CD4-positive, alpha-beta T cell treated with Interleukin-17A for 4 hours (primary cell): Measurements from ENCODE around the gene MITF.

Source experiments
- DNase-seq: peaks from one replicate; pipeline ENCODE4 v3.0.0-alpha.2; 2020; ENCODE audit warnings: mixed read lengths

Gene MITF, protein sequence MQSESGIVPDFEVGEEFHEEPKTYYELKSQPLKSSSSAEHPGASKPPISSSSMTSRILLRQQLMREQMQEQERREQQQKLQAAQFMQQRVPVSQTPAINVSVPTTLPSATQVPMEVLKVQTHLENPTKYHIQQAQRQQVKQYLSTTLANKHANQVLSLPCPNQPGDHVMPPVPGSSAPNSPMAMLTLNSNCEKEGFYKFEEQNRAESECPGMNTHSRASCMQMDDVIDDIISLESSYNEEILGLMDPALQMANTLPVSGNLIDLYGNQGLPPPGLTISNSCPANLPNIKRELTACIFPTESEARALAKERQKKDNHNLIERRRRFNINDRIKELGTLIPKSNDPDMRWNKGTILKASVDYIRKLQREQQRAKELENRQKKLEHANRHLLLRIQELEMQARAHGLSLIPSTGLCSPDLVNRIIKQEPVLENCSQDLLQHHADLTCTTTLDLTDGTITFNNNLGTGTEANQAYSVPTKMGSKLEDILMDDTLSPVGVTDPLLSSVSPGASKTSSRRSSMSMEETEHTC

GRCh38 chr3:69739204-69740102, at the start of gene MITF:
MITF (plus strand) TSS chr3:69739464; CDS start chr3:69739598, 134 bp downstream.
- no peak for DNase-seq

DNA sequence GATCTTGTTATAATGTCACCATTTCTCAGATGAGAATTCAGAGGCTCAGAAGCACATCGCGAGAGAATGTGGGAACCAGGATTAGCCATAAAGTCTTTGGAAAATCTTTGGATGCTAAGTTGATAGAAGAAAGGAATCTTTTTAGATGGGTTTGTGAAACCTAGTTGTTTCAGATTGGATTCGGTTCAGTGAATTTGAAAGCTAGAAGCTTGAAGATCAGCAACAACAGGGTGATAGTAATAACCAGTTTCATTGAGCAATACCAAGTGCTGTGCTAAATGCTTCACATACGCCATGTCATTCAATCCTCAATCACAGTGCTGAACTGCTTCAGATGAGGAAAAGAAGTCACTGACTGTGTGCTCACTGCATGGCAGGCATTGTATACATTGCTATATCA, 47.4 kb upstream of the MITF start:
- no peak for DNase-seq

- DNase-seq, result no peak
Observed at GRCh38 chr3:69692761-69693160, 46.5 kb upstream of the MITF start.

DNA sequence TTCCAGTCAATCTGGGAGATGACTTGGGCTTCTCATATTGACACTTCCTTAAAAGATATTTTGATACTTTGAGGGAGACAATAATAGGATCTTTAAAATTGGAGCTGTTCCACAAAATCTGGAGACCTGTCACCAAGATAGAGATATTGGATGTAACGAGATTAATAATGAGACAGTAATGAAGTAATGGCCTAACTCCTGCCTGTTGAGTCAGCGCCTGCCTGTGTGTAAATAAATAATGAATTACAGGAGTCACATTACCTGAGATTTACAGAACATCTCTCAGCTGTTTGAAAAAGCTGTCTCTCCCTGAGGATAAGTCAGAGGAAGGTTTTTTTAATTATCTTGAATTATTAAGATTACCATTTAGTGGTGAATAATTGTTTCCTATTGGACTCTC, 43.8 kb upstream of the MITF start:
- DNase-seq, result no peak

DNA sequence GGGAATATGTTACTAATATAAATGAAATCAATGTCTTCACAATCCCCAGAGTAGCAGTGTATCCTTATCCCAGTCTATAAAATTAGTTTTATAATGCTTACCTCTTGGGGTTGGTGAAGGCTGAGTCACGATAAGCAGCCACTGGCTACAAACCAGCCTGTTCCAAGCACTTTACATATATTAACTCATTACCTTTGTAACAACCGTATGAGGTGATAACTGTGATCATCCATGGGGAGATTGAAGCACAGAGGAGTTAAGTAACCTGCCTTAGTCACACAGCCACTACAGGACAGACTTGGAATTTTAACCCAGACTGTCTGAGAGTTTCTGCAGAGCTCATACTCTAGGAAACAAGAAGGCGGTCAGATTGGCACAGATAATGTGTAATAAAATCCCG, 43.3 kb upstream of the MITF start:
- no peak for DNase-seq

- DNase-seq, result no peak
Observed at GRCh38 chr3:69696367-69696766, 42.9 kb upstream of the MITF start.

DNA sequence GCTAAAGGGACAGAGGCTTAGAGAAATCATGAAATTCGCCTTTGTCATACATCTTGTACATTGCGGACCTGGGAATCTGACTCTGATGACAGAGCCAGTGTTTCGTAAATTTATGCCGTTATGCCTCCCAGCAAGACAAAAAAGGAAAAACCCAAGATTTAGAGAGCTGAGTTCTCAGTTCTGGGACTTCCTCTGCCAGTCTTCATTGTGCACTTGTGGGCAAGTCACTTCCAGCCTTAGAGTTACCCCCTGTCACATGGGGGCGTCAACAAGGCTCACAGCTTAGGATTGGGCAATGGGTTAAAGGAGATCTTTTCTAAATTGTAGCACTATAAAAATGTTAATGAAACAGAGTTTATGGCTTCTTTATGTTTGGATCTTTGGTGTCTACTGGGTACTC, 41.9 kb upstream of the MITF start:
- DNase-seq, result no peak

DNA sequence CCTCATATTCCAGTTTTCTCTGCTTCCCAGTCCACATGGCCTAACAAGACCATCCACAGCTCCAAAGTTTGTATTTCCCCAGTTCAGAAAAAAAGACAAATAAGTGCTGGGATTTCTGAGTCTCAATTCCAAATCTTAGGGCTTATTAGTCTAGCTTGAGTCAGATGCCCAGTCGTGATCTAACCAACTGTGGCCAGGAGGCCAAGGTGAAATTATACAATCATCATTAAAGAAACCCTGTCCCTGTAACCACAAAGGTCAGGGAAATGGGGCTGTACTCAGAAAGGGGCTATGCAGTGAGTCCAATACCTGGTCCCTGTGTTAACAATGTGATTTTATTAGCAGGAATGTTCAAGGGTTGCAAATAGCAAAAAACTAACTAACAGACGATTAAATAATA, 40.5 kb upstream of the MITF start:
- DNase-seq, result no peak

GRCh38 chr3:69699183-69699582, 40.1 kb upstream of the MITF start:
- no peak for DNase-seq

GRCh38 chr3:69700949-69701348, 38.3 kb upstream of the MITF start:
- no peak for DNase-seq

DNA sequence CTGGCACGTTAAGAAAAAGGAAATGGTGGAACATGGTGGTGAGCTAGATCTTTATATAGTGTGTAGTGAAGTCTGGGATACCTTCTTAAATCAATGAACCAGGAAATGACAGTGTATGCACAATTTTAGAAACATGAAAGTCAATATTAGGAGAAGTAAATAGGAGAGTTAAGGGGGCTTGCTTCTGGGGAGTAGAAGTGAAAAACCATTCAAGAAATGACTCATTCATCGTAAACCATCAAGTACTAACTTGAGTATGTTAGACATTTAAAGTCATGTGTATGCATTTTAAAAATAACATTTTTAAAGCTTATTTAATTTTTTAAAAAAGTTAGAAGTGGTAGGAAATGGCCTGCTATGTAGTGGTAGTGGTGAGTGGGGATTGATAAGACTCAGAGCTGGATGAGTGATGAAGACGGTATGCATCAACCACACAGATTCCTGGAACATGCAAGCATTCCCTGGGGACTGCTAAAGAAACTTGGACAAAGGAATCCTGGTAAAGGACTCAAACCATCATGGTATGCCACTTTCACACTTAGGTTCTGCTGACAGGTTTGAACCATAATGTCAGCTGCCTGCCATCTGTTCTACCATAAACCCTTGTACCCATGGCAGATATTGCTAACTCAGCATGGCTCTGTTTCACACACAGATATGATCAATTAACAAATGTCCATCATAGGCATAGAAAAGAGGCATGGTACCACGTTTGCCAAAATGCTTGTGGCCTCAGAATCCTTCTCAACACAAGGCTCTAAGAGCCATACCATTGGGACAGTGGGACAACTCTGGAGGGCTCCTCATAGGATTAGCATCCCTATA, 28.9 kb upstream of the MITF start:
- DNase-seq, result no peak

DNA sequence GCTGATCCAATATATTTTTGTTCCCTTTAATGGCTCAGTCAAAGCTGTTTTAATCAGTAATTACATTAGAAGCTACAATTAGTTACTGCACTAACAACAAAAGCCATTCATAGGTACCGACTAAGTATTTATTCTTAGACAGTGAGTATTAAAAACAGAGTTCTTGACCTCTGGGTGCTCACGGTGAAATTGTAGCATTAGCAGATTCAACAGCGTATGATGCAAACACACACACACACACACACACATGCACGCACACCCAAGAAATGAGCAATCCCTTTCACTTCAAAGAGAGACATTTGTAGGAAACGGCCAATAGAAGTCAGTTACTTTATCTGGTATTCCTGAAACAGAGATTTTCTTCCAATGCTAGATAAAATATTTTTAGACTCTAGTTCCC, 27.0 kb upstream of the MITF start:
- no peak for DNase-seq

GRCh38 chr3:69712933-69713332, 26.3 kb upstream of the MITF start:
- no peak for DNase-seq

DNA sequence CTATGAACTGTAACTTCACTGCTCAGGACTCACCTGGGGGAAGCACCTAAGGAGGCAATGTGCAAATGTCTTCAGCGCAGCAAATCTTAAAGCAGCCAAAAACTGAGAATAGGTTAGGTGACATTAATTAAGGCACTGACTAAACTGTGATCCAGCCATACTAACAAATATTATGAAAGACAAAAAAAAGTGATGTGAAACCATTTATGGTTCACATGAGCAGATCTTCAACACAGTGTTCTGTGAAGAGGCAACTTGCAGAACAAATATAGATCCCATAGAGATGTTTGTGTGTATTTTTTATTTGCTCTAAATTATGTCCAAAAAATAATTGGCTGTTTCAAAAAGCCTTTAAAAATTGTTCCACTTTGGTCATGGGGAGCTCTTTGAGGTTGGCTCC, 24.1 kb upstream of the MITF start:
- DNase-seq, result no peak

DNA sequence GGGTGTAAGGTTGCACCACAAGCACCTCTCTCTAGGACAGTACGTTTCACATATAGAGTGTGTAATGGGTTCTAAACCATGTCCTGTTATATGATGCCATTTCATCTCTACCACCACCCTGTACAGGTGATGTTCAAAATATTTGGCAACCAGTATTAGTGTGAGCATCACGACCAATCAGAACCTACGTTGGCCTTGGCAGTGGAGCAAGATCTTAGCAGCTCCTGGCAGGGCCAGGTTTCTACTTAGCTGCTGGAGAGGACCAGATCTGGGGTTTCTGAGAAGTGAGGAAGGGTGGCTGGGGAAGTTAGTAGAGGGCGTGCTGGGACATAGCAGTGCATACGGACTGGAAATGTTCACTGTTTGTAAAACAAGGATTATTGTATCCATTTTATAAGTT, 23.1 kb upstream of the MITF start:
- no peak for DNase-seq

DNA sequence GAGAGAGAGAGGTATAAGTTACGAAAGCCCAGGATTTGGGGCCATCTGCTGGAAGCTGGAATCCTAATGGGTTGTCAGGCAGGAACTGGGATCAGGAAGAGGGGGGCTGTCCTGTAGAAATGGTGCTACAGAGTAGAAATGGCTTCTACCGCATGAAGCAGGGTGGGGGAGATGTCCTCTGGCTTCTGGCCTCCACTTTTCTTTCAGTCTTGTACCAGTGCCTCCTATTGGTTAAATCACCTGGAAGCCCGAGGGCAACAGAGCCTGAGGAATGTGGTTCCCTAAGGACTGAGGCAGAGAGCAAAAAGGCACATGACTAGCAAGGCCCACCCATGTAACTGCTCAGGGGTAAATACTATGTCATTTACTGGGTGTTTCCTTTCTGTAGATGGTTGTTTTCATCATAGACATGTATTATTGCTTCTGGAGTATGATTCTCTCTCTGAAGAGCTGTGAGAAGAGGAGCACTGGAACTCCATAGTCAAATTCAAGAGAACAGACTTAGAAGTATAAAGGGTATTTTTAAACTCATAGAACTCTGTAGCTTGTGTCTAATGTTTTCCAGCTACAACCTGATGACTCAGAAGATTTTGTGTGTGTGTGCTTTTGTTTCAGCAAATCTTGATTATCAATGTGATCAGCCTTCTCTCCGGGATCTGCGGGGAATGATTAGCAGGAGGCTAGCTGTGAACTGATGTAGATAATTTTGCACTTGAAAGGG, 20.2 kb upstream of the MITF start:
- no peak for DNase-seq

DNA sequence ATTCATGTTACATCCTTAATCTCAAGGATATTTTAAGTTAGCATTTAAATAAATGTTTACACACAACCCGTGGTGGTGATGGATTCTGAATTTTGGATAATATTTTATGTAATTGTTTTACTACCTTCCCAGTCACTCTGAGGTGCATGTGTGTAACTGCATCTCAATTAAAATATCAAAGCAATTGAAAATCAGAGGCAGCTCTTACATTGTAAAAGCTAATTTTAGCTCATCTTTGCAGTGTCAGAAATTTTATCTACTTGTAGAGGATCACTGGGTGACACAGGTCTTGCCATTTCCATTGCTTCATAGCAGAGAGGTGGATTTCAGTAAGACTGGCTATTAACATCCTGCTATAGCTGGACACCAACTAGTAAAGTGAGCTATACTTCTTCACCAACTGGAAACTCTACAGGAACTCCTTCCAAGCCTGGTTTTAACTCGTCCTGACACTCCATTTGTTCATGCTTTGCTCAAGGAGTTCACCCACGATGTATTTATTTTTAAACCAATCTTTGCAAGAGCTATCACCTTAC, 19.6 kb upstream of the MITF start:
- DNase-seq, result no peak

- DNase-seq, result no peak
Observed at GRCh38 chr3:69720824-69721223, 18.4 kb upstream of the MITF start.

GRCh38 chr3:69723389-69723788, 15.9 kb upstream of the MITF start:
- DNase-seq, result no peak

DNA sequence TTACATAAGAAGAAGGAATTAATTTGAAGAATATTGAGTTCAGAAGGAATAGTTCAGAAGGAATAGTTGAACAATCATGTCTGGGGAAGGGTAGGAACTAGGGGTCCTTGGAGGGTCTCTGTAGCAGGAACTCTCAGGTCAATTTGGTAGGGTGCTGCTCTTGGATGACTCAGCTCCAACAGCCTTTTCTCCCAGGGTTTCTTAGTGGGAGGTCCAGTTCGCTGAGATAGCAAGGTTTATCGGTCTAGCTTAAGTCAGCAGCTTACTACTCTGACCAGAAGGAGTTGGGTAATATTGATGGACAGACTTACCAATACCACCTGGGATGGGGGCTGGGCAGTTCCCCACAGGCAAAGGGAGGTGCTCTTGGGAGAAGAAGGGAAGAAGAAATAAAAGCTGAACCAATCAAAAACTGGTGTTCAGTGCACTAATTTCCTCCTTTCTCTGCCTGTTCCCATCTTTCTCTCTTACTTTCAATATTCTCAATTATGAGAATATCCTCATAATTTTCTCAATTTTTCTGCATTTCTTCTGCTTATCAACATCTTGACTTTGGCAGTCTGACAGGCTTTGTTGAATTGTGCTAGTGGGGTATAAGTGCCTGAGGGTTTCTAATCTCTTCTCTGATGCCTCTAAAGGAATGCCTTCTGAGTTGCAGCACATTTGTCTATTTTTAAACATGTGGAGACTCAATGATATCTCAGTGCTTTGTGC, 14.4 kb upstream of the MITF start:
- no peak for DNase-seq

GRCh38 chr3:69725994-69726571, 13.2 kb upstream of the MITF start:
- DNase-seq, result no peak
